ENCODE measurements around the gene MPRIP. TPM values are rescaled to one million over a fixed set of nuclear protein-coding genes. Genes with fewer than 3 reads are reported as not detected.

The MPRIP gene
- total RNA-seq, 1 experiment from 2014 or later = 284 TPM

DNA sequence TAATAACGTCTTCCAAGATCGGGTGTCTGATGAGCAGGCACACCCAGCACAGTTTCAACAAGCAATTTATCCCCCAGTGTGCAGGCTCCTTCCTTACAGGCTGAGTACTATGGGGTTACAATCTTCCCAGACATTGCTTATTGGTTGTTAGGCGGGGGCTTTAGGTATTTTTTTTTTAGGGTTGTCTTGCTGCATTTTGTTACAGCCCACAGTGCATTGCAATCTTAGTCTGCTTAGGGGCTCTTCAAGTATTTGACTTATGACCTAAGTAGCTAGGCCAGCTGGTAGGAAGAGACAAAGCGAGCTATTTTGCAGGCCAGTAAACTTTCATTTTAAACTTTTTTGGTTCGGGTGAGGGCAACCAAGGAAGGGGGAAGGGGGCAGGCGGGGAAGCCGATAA lies 158.1 kb downstream of the MPRIP start:
- ChIA-PET POLR2A (no interaction called here), CTCF (no interaction called here)
- no peaks in the 10 kb centered on the region for H3K27me3 Mint-ChIP-seq (ENCODE audit: insufficient read depth, unreplicated experiment)
- no peaks in the 10 kb centered on the region for H3K4me1 Mint-ChIP-seq (ENCODE audit: low read depth, unreplicated experiment)
- no peaks in the 10 kb centered on the region for H3K9me3 Mint-ChIP-seq (ENCODE audit: unreplicated experiment)
- intact Hi-C loops (cut with micrococcal nuclease; ENCODE audit: unreplicated experiment) = no loop called here
- peaks cover 4% of the 10 kb centered on the region for H3K36me3 ChIP-seq (ENCODE audit: control insufficient read depth, insufficient read depth, low read length)
- no peaks in the 10 kb centered on the region for H3K27me3 ChIP-seq (replicated peaks; ENCODE audit: control insufficient read depth, insufficient read depth, low read length)
- no peak for DNase-seq
- no TSS peak for BruUV-seq (replicated peaks)
- H3K4me3 ChIP-seq (ENCODE audit: low read depth, low read length) = no peak overlapping the region
- no peak overlapping the region for H3K27ac Mint-ChIP-seq (ENCODE audit: unreplicated experiment)
- TF ChIP-seq, protein P1, sequence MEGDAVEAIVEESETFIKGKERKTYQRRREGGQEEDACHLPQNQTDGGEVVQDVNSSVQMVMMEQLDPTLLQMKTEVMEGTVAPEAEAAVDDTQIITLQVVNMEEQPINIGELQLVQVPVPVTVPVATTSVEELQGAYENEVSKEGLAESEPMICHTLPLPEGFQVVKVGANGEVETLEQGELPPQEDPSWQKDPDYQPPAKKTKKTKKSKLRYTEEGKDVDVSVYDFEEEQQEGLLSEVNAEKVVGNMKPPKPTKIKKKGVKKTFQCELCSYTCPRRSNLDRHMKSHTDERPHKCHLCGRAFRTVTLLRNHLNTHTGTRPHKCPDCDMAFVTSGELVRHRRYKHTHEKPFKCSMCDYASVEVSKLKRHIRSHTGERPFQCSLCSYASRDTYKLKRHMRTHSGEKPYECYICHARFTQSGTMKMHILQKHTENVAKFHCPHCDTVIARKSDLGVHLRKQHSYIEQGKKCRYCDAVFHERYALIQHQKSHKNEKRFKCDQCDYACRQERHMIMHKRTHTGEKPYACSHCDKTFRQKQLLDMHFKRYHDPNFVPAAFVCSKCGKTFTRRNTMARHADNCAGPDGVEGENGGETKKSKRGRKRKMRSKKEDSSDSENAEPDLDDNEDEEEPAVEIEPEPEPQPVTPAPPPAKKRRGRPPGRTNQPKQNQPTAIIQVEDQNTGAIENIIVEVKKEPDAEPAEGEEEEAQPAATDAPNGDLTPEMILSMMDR (IDR thresholded peaks at IDR 0.05; ENCODE audit: insufficient read depth in 1 of 2, low read depth in 1 of 2, low read length in 1 of 2, severe bottlenecking in 1 of 2, unreplicated experiment in 1 of 2) = no peak
- H3K4me1 ChIP-seq = peaks cover 7% of the 10 kb centered on the region; the same call in 1 of the 2 replicates
- H3K36me3 Mint-ChIP-seq (ENCODE audit: insufficient read depth, unreplicated experiment) = peaks cover 30% of the 10 kb centered on the region
- H3K4me3 Mint-ChIP-seq (ENCODE audit: unreplicated experiment) = no peak overlapping the region
- no peaks in the 10 kb centered on the region for H3K9me3 ChIP-seq

DNA sequence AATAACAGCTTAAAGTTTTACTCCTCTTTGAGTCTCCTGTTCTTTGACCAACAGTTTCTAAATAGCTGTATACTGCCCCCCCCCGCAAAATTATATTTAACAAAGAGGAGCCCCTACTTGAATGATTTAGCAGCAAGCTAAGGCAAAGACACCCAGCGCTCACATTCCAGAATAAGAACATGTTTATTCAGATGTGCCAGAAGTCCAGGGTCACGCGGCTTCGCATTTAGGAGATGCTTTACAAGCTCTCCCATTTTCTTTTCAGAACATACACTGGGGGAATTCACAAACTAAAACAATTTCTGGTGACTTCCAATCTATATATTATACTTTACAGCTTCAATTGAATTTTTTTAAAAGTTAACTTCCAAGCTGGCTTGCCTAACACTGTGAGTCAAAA lies 158.6 kb downstream of the MPRIP start:
- peaks cover 25% of the 10 kb centered on the region for H3K36me3 Mint-ChIP-seq (ENCODE audit: insufficient read depth, unreplicated experiment)
- BruUV-seq (replicated peaks) = no TSS peak
- H3K9me3 ChIP-seq = no peaks in the 10 kb centered on the region
- DNase-seq = no peak
- H3K9me3 Mint-ChIP-seq (ENCODE audit: unreplicated experiment) = no peaks in the 10 kb centered on the region
- POLR2A ChIA-PET = no interaction called here
- H3K27me3 ChIP-seq (replicated peaks; ENCODE audit: control insufficient read depth, insufficient read depth, low read length) = no peaks in the 10 kb centered on the region
- intact Hi-C loops (cut with micrococcal nuclease; ENCODE audit: unreplicated experiment) = no loop called here
- no peak overlapping the region for H3K4me3 ChIP-seq (ENCODE audit: low read depth, low read length)
- no peaks in the 10 kb centered on the region for H3K27me3 Mint-ChIP-seq (ENCODE audit: insufficient read depth, unreplicated experiment)
- TF ChIP-seq, protein P1 (IDR thresholded peaks at IDR 0.05; ENCODE audit: insufficient read depth in 1 of 2, low read depth in 1 of 2, low read length in 1 of 2, severe bottlenecking in 1 of 2, unreplicated experiment in 1 of 2) = no peak
- H3K4me1 ChIP-seq = peaks cover 7% of the 10 kb centered on the region; the same call in 1 of the 2 replicates
- no peaks in the 10 kb centered on the region for H3K4me1 Mint-ChIP-seq (ENCODE audit: low read depth, unreplicated experiment)
- H3K4me3 Mint-ChIP-seq (ENCODE audit: unreplicated experiment) = no peak overlapping the region
- CTCF ChIA-PET = no interaction called here
- no peak overlapping the region for H3K27ac Mint-ChIP-seq (ENCODE audit: unreplicated experiment)
- peaks cover 4% of the 10 kb centered on the region for H3K36me3 ChIP-seq (ENCODE audit: control insufficient read depth, insufficient read depth, low read length)

DNA sequence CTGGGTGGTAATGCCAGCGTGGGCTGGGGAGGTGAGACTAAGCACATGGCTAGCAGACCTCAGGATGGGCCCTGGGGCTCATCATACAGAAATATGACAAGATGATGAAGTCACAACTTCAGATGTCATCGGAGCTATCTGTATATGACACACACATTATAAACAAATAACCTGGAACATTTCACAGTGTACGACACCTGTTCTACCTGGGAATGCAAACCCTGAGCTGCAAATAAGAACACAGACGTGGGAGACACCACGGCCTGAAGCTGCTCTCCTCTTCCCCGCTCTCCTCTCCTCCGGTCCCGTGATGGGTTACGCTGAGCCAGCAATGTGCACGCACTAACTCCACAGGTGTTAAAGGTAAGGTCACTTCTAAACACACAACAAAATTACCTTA lies 159.0 kb downstream of the MPRIP start:
- H3K27me3 Mint-ChIP-seq (ENCODE audit: insufficient read depth, unreplicated experiment) = no peaks in the 10 kb centered on the region
- H3K36me3 Mint-ChIP-seq (ENCODE audit: insufficient read depth, unreplicated experiment) = peaks cover 30% of the 10 kb centered on the region
- no TSS peak for BruUV-seq (replicated peaks)
- no peak for DNase-seq
- intact Hi-C loops (cut with micrococcal nuclease; ENCODE audit: unreplicated experiment) = no loop called here
- H3K4me3 ChIP-seq (ENCODE audit: low read depth, low read length) = no peak overlapping the region
- no peaks in the 10 kb centered on the region for H3K4me1 Mint-ChIP-seq (ENCODE audit: low read depth, unreplicated experiment)
- no peaks in the 10 kb centered on the region for H3K9me3 Mint-ChIP-seq (ENCODE audit: unreplicated experiment)
- ChIA-PET CTCF (no interaction called here), POLR2A (no interaction called here)
- no peaks in the 10 kb centered on the region for H3K27me3 ChIP-seq (replicated peaks; ENCODE audit: control insufficient read depth, insufficient read depth, low read length)
- H3K36me3 ChIP-seq (ENCODE audit: control insufficient read depth, insufficient read depth, low read length) = peaks cover 4% of the 10 kb centered on the region
- H3K27ac Mint-ChIP-seq (ENCODE audit: unreplicated experiment) = no peak overlapping the region
- H3K9me3 ChIP-seq = no peaks in the 10 kb centered on the region
- H3K4me3 Mint-ChIP-seq (ENCODE audit: unreplicated experiment) = no peak overlapping the region
- TF ChIP-seq, protein P1 (IDR thresholded peaks at IDR 0.05; ENCODE audit: insufficient read depth in 1 of 2, low read depth in 1 of 2, low read length in 1 of 2, severe bottlenecking in 1 of 2, unreplicated experiment in 1 of 2) = no peak
- peaks cover 7% of the 10 kb centered on the region; the same call in 1 of the 2 replicates for H3K4me1 ChIP-seq
